PC-9 (cell line): ENCODE measurements around the gene FA2H. TPM values are rescaled to one million over a fixed set of nuclear protein-coding genes. Genes with fewer than 3 reads are reported as not detected.

ENCODE experiments used
- BruUV-seq: library from RNA; stranded (reverse); fragments of 400-500 nt; replicated peaks from 2 replicates; lab custom pipeline; 2021; lab: Mats Ljungman, UMichigan
- CTCF ChIA-PET: fragments of 300-600 bp; sonication (Branson Sonifier 250); formaldehyde crosslinking; loops from one replicate; lab custom pipeline; 2022; ENCODE audit warnings: antibody characterized with exemption; lab: Charles Lee
- POLR2A ChIA-PET: fragments of 300-600 bp; sonication (Branson Sonifier 250); formaldehyde crosslinking; loops from one replicate; lab custom pipeline; 2022; ENCODE audit warnings: antibody characterized with exemption; ENCODE audit not compliant: unreplicated experiment; lab: Charles Lee
- DNase-seq, 2 experiments: peaks; one replicate each; pipeline versions ENCODE4 v3.0.0 to v3.0.0-alpha.2; 2015 to 2022; ENCODE audit warnings: mixed read lengths in 1 of 2
- H2AFZ ChIP-seq: fragments of 200-600 bp; sonication (generic); 2 replicates; pipeline ENCODE4 v1.8.1; 2017; ENCODE audit warnings: antibody characterized with exemption
- H3F3A ChIP-seq: fragments of 200-600 bp; sonication (generic); 2 replicates; pipeline ENCODE4 v1.8.1; 2017; ENCODE audit warnings: antibody characterized with exemption, mild to moderate bottlenecking, low read depth; ENCODE audit not compliant: insufficient read depth
- H3K27ac ChIP-seq: fragments of 200-600 bp; sonication (generic); 2 replicates; pipeline ENCODE4 v1.6.1; 2016; ENCODE audit warnings: mixed run types
- H3K27me3 ChIP-seq: fragments of 200-600 bp; sonication (generic); 2 replicates; pipeline ENCODE4 v1.6.1; 2016; ENCODE audit warnings: low read depth, mixed run types; ENCODE audit not compliant: insufficient read depth
- H3K36me3 ChIP-seq: fragments of 200-600 bp; sonication (generic); 2 replicates; pipeline ENCODE4 v1.6.1; 2016; ENCODE audit warnings: low read depth, mixed run types
- H3K4me1 ChIP-seq: fragments of 200-600 bp; sonication (generic); replicated peaks from 2 replicates; pipeline ENCODE4 v1.6.1; 2016; ENCODE audit warnings: mixed run types; ENCODE audit not compliant: insufficient read depth
- H3K4me2 ChIP-seq: fragments of 200-600 bp; sonication (generic); 2 replicates; pipeline ENCODE4 v1.6.1; 2017; ENCODE audit warnings: mixed run types
- H3K4me3 ChIP-seq: fragments of 200-600 bp; sonication (generic); 2 replicates; pipeline ENCODE4 v1.6.1; 2016; ENCODE audit warnings: mixed run types
- H3K79me2 ChIP-seq: fragments of 200-600 bp; sonication (generic); 2 replicates; pipeline ENCODE4 v1.6.1; 2017; ENCODE audit warnings: low read depth, mixed run types
- H3K9me2 ChIP-seq: fragments of 200-600 bp; sonication (generic); 2 replicates; pipeline ENCODE4 v1.8.1; 2017; ENCODE audit warnings: mild to moderate bottlenecking; ENCODE audit not compliant: insufficient read depth
- H3K9me3 ChIP-seq: fragments of 200-600 bp; sonication (generic); 2 replicates; pipeline ENCODE4 v1.8.1; 2016; ENCODE audit warnings: low read depth; ENCODE audit not compliant: insufficient read depth
- H4K20me1 ChIP-seq: fragments of 200-600 bp; sonication (generic); 2 replicates; pipeline ENCODE4 v1.8.1; 2017; ENCODE audit not compliant: insufficient read depth
- CTCF ChIP-seq: fragments of 200-600 bp; sonication (generic); conservative IDR thresholded peaks from 2 replicates; pipeline ENCODE4 v1.6.1; 2017; ENCODE audit warnings: mixed run types, antibody characterized with exemption, mild to moderate bottlenecking, moderate library complexity
- EZH2 ChIP-seq: fragments of 200-600 bp; sonication (generic); IDR thresholded peaks from 2 replicates; pipeline ENCODE4 v1.8.0; 2017; ENCODE audit warnings: antibody characterized with exemption, low read depth
- intact Hi-C: fragments of 100-400 bp; cut with micrococcal nuclease; formaldehyde crosslinking; loops from one replicate; pipeline ENCODE4 v1.10.0; 2022; ENCODE audit not compliant: unreplicated experiment
- total RNA-seq: library from RNA; stranded (reverse); gene quantifications from 2 replicates; pipeline ENCODE4 v1.2.3, GENCODE V29; 2021

Gene FA2H
- total RNA-seq, 1 experiment from 2014 or later = 3.5 TPM

GRCh38 chr16:74752756-74753155, 21.9 kb downstream of the FA2H start:
- DNase-seq = no peak
- Histone ChIP-seq H3K27me3 (no peaks in the 10 kb centered on the region), H3K36me3 (no peaks in the 10 kb centered on the region), H3K4me3 (no peak overlapping the region), H4K20me1 (no peaks in the 10 kb centered on the region), H3K27ac (no peak overlapping the region), H3K9me3 (no peaks in the 10 kb centered on the region), H3F3A (no peaks in the 10 kb centered on the region; the same call in 1 of the 2 replicates), H3K79me2 (no peaks in the 10 kb centered on the region), H2AFZ (no peak overlapping the region), H3K9me2 (no peaks in the 10 kb centered on the region), H3K4me2 (no peak overlapping the region), H3K4me1 (no peaks in the 10 kb centered on the region)
- intact Hi-C loops = no loop called here
- CTCF ChIA-PET = interaction anchor here (0.6 kb wide), 1 partner anchor 112 kb away, joined by 13 read pairs; no protein-coding TSS in a partner anchor
- TF ChIP-seq EZH2 = no peak
- TF ChIP-seq CTCF = no peak
- POLR2A ChIA-PET = no interaction called here
- no TSS peak for BruUV-seq

GRCh38 chr16:74752258-74752657, 22.4 kb downstream of the FA2H start:
- ChIA-PET POLR2A (no interaction called here), CTCF (no interaction called here)
- Histone ChIP-seq H4K20me1 (no peaks in the 10 kb centered on the region), H3K36me3 (no peaks in the 10 kb centered on the region), H3K27ac (no peak overlapping the region), H3F3A (no peaks in the 10 kb centered on the region; the same call in 1 of the 2 replicates), H2AFZ (no peak overlapping the region), H3K79me2 (no peaks in the 10 kb centered on the region), H3K27me3 (no peaks in the 10 kb centered on the region), H3K4me2 (no peak overlapping the region), H3K4me3 (no peak overlapping the region), H3K4me1 (no peaks in the 10 kb centered on the region), H3K9me2 (no peaks in the 10 kb centered on the region), H3K9me3 (no peaks in the 10 kb centered on the region)
- BruUV-seq = no TSS peak
- intact Hi-C loops = no loop called here
- TF ChIP-seq EZH2 = no peak
- TF ChIP-seq CTCF = no peak
- no peak for DNase-seq

- no peak overlapping the region for H2AFZ ChIP-seq
- no peaks in the 10 kb centered on the region for H3K36me3 ChIP-seq
- H3K4me3 ChIP-seq = no peak overlapping the region
- H3K27me3 ChIP-seq = no peaks in the 10 kb centered on the region
- no peak for TF ChIP-seq CTCF
- no peak for TF ChIP-seq EZH2
- no peaks in the 10 kb centered on the region for H4K20me1 ChIP-seq
- no TSS peak for BruUV-seq
- H3K79me2 ChIP-seq = no peaks in the 10 kb centered on the region
- intact Hi-C loops = no loop called here
- H3K27ac ChIP-seq = no peak overlapping the region
- POLR2A ChIA-PET = no interaction called here
- no peaks in the 10 kb centered on the region for H3K9me2 ChIP-seq
- no peak overlapping the region for H3K4me2 ChIP-seq
- no peak for DNase-seq
- CTCF ChIA-PET = no interaction called here
- H3F3A ChIP-seq = no peaks in the 10 kb centered on the region; the same call in 1 of the 2 replicates
- no peaks in the 10 kb centered on the region for H3K9me3 ChIP-seq
- H3K4me1 ChIP-seq = no peaks in the 10 kb centered on the region
Measured at GRCh38 chr16:74751658-74752057, 23.0 kb downstream of the FA2H start.
